ENCODE results near the gene IBA57. TPM values are rescaled to one million over a fixed set of nuclear protein-coding genes. Genes with fewer than 3 reads are reported as not detected.

The IBA57 gene
- total and polyA plus RNA-seq, 7 donors, result 2.9 to 14.0 (median 4.8) TPM

GRCh38 chr1:228177721-228178710, 12.4 kb downstream of the IBA57 start:
- H3K36me3 ChIP-seq, result peaks cover 0 to 9% (median 7%) of the 10 kb centered on the region in 4 donors
- H3K4me3 ChIP-seq, result no peak overlapping the region
- no peaks in the 10 kb centered on the region for H3K27me3 ChIP-seq
- 86 to 91% methylated on average over 12 of the region's 12 CpGs for WGBS, 2 donors
- peaks cover 0 to 38% (median 16%) of the 10 kb centered on the region in 4 donors for H3K4me1 ChIP-seq
- intact Hi-C loops (cut with DNase I), result loop anchor here (5.0 kb wide), 1 partner anchor 41 kb away; no protein-coding TSS in a partner anchor
- peak overlapping the region; percentile 10 to 57 (median 40) for H3K27ac ChIP-seq
- TF ChIP-seq CTCF (IDR thresholded peaks at IDR 0.05), result no peak
- TF ChIP-seq EP300 (IDR thresholded peaks at IDR 0.05), result no peak
- no peak for TF ChIP-seq POLR2AphosphoS5 (IDR thresholded peaks at IDR 0.05)
- TF ChIP-seq POLR2A (IDR thresholded peaks at IDR 0.05), result no peak
- H3K9me3 ChIP-seq, result no peaks in the 10 kb centered on the region
- peak; percentile 32 for DNase-seq

GRCh38 chr1:228178737-228179684, 13.4 kb downstream of the IBA57 start:
- Histone ChIP-seq H3K27ac (peak overlapping the region in 3 of 4 donors; percentile 10 to 57 (median 41)), H3K36me3 (peaks cover 0 to 9% (median 7%) of the 10 kb centered on the region in 4 donors), H3K4me1 (peaks cover 0 to 33% (median 13%) of the 10 kb centered on the region in 4 donors), H3K27me3 (no peaks in the 10 kb centered on the region), H3K4me3 (no peak overlapping the region), H3K9me3 (no peaks in the 10 kb centered on the region)
- WGBS, 2 donors, result 77 to 88% methylated on average over 12 of the region's 12 CpGs
- DNase-seq, result peak; percentile 74
- TF ChIP-seq CTCF (IDR thresholded peaks at IDR 0.05) (no peak), EP300 (IDR thresholded peaks at IDR 0.05) (no peak), POLR2AphosphoS5 (IDR thresholded peaks at IDR 0.05) (no peak), POLR2A (IDR thresholded peaks at IDR 0.05) (no peak)
- intact Hi-C loops (cut with DNase I), result loop anchor here (5.0 kb wide), 1 partner anchor 42 kb away; no protein-coding TSS in a partner anchor

- TF ChIP-seq CTCF (IDR thresholded peaks at IDR 0.05), result no peak
- no peak for TF ChIP-seq POLR2A (IDR thresholded peaks at IDR 0.05)
- WGBS, 2 donors, result 87 to 90% methylated on average over 4 of the region's 4 CpGs
- H3K36me3 ChIP-seq, result peaks cover 0 to 2% (median 1%) of the 10 kb centered on the region in 4 donors
- H3K9me3 ChIP-seq, result no peaks in the 10 kb centered on the region
- no peaks in the 10 kb centered on the region for H3K27me3 ChIP-seq
- H3K27ac ChIP-seq, result no peak overlapping the region
- peak; percentile 27 for DNase-seq
- H3K4me3 ChIP-seq, result no peak overlapping the region
- peaks cover 0 to 23% (median 11%) of the 10 kb centered on the region in 4 donors for H3K4me1 ChIP-seq
- intact Hi-C loops (cut with DNase I), result no loop called here
Measured at GRCh38 chr1:228180271-228180958, 14.8 kb downstream of the IBA57 start.

GRCh38 chr1:228180959-228181644, 15.5 kb downstream of the IBA57 start:
- WGBS, 2 donors, result 94 to 95% methylated on average over 7 of the region's 7 CpGs
- DNase-seq, result peak; percentile 24
- H3K4me1 ChIP-seq, result peaks cover 0 to 16% (median 9%) of the 10 kb centered on the region in 4 donors
- intact Hi-C loops (cut with DNase I), result no loop called here
- no peaks in the 10 kb centered on the region for H3K27me3 ChIP-seq
- H3K36me3 ChIP-seq, result no peaks in the 10 kb centered on the region
- TF ChIP-seq POLR2AphosphoS5 (IDR thresholded peaks at IDR 0.05) (no peak), CTCF (IDR thresholded peaks at IDR 0.05) (no peak), EP300 (IDR thresholded peaks at IDR 0.05) (no peak), POLR2A (IDR thresholded peaks at IDR 0.05) (no peak)
- H3K9me3 ChIP-seq, result no peaks in the 10 kb centered on the region
- no peak overlapping the region for H3K27ac ChIP-seq
- H3K4me3 ChIP-seq, result no peak overlapping the region
